RWPE2 (cell line): ENCODE results near the gene ADGRG4.

Source experiments
- ATAC-seq: fragments of 200-7000 bp; cut with Tn5 transposase; 3 replicates; pipeline ENCODE4 v1.9.1; 2021; ENCODE audit warnings: low read depth
- DNase-seq: peaks from one replicate; pipeline ENCODE4 v3.0.0-alpha.2; 2020; ENCODE audit warnings: low spot score
- H3K27ac ChIP-seq: fragments of 450-650 bp; 2 replicates; pipeline ENCODE4 v1.5.1; 2017; ENCODE audit warnings: mild to moderate bottlenecking; ENCODE audit not compliant: poor library complexity, severe bottlenecking
- H3K27me3 ChIP-seq: fragments of 250-450 bp; sonication (Bioruptor Pico); 2 replicates; pipeline ENCODE4 v1.5.1; 2021; ENCODE audit warnings: mild to moderate bottlenecking, moderate library complexity; ENCODE audit not compliant: insufficient read depth, poor library complexity, severe bottlenecking
- H3K36me3 ChIP-seq: fragments of 250-450 bp; sonication (Bioruptor Pico); 2 replicates; pipeline ENCODE4 v1.5.1; 2020; ENCODE audit warnings: low read depth, mild to moderate bottlenecking, moderate library complexity
- H3K4me1 ChIP-seq: fragments of 250-450 bp; sonication (Bioruptor Pico); 2 replicates; pipeline ENCODE4 v1.5.1; 2021; ENCODE audit warnings: mild to moderate bottlenecking, moderate library complexity; ENCODE audit not compliant: insufficient read depth, poor library complexity, severe bottlenecking
- H3K4me3 ChIP-seq: fragments of 250-450 bp; sonication (Bioruptor Pico); 2 replicates; pipeline ENCODE4 v1.5.1; 2021; ENCODE audit warnings: mild to moderate bottlenecking, moderate library complexity; ENCODE audit not compliant: severe bottlenecking
- H3K9me3 ChIP-seq: fragments of 250-450 bp; sonication (Bioruptor Pico); 2 replicates; pipeline ENCODE4 v1.5.1; 2021; ENCODE audit warnings: mild to moderate bottlenecking, moderate library complexity; ENCODE audit not compliant: severe bottlenecking
- TF ChIP-seq, protein P1 (sequence below): fragments of 450-650 bp; IDR thresholded peaks from one replicate; pipeline ENCODE4 v1.5.1; 2017; ENCODE audit warnings: mild to moderate bottlenecking, moderate library complexity; ENCODE audit not compliant: poor library complexity, severe bottlenecking

Gene ADGRG4

GRCh38 chrX:136339702-136340101 is 38.9 kb downstream of the ADGRG4 start:
- TF ChIP-seq, protein P1, sequence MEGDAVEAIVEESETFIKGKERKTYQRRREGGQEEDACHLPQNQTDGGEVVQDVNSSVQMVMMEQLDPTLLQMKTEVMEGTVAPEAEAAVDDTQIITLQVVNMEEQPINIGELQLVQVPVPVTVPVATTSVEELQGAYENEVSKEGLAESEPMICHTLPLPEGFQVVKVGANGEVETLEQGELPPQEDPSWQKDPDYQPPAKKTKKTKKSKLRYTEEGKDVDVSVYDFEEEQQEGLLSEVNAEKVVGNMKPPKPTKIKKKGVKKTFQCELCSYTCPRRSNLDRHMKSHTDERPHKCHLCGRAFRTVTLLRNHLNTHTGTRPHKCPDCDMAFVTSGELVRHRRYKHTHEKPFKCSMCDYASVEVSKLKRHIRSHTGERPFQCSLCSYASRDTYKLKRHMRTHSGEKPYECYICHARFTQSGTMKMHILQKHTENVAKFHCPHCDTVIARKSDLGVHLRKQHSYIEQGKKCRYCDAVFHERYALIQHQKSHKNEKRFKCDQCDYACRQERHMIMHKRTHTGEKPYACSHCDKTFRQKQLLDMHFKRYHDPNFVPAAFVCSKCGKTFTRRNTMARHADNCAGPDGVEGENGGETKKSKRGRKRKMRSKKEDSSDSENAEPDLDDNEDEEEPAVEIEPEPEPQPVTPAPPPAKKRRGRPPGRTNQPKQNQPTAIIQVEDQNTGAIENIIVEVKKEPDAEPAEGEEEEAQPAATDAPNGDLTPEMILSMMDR = no peak
- DNase-seq = no peak
- no peaks in the 10 kb centered on the region for H3K36me3 ChIP-seq

GRCh38 chrX:136344320-136344719 is 43.6 kb downstream of the ADGRG4 start:
- TF ChIP-seq, protein P1 = no peak
- no peaks in the 10 kb centered on the region for H3K27me3 ChIP-seq
- H3K36me3 ChIP-seq = no peaks in the 10 kb centered on the region
- ATAC-seq (peak; percentile 89), DNase-seq (no peak)
- H3K4me1 ChIP-seq = peaks cover 3% of the 10 kb centered on the region
- H3K27ac ChIP-seq = peak overlapping the region; percentile 48
- no peaks in the 10 kb centered on the region for H3K9me3 ChIP-seq
- H3K4me3 ChIP-seq = no peak overlapping the region

More at GRCh38 chrX:136339702-136340101, 38.9 kb downstream of the ADGRG4 start:
- Histone ChIP-seq H3K27me3 (no peaks in the 10 kb centered on the region), H3K4me1 (peaks cover 3% of the 10 kb centered on the region), H3K9me3 (no peaks in the 10 kb centered on the region), H3K27ac (no peak overlapping the region), H3K4me3 (no peak overlapping the region)
- no peak for ATAC-seq

DNA sequence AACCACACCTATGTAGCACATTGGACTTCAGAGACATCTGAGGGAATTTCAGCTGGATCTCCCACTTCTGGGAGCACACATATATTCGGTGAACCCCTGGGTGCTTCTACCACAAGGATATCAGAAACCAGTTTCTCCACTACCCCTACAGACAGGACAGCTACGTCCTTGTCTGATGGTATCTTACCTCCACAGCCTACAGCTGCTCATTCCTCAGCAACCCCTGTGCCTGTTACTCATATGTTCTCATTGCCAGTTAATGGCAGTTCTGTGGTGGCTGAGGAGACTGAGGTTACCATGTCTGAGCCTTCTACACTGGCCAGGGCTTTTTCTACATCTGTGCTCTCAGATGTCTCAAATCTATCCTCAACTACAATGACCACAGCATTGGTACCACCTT is 45.7 kb downstream of the ADGRG4 start:
- no peak for DNase-seq
- TF ChIP-seq, protein P1 = no peak
- no peak for ATAC-seq
- Histone ChIP-seq H3K27ac (no peak overlapping the region), H3K36me3 (no peaks in the 10 kb centered on the region), H3K4me1 (peaks cover 3% of the 10 kb centered on the region), H3K9me3 (no peaks in the 10 kb centered on the region), H3K27me3 (no peaks in the 10 kb centered on the region), H3K4me3 (no peak overlapping the region)

DNA sequence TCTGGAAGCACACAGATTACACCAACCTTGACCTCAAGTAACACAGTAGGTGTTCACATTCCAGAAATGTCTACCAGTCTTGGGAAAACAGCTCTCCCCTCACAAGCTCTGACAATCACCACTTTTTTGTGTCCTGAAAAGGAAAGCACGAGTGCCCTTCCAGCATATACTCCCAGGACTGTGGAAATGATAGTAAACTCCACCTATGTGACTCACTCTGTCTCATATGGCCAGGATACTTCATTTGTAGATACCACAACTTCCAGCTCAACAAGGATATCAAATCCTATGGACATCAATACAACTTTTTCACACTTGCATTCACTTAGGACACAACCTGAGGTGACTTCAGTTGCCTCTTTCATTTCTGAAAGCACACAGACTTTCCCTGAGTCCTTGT is 46.9 kb downstream of the ADGRG4 start:
- H3K27ac ChIP-seq = no peak overlapping the region
- no peaks in the 10 kb centered on the region for H3K36me3 ChIP-seq
- H3K4me1 ChIP-seq = peaks cover 5% of the 10 kb centered on the region
- no peaks in the 10 kb centered on the region for H3K27me3 ChIP-seq
- ATAC-seq (peak; percentile 29; the same call in 1 of the 3 replicates), DNase-seq (no peak)
- H3K4me3 ChIP-seq = no peak overlapping the region
- TF ChIP-seq, protein P1 = no peak
- no peaks in the 10 kb centered on the region for H3K9me3 ChIP-seq

GRCh38 chrX:136353526-136354093 is 52.8 kb downstream of the ADGRG4 start:
- DNase-seq = no peak
- peak; percentile 99 for ATAC-seq
- TF ChIP-seq, protein P1 = no peak
- H3K4me3 ChIP-seq = no peak overlapping the region
- H3K27ac ChIP-seq = peak overlapping the region; percentile 94
- H3K9me3 ChIP-seq = no peaks in the 10 kb centered on the region
- peaks cover 19% of the 10 kb centered on the region for H3K4me1 ChIP-seq
- H3K36me3 ChIP-seq = no peaks in the 10 kb centered on the region
- no peaks in the 10 kb centered on the region for H3K27me3 ChIP-seq
